ENCODE results near the gene LRCOL1.

DNA sequence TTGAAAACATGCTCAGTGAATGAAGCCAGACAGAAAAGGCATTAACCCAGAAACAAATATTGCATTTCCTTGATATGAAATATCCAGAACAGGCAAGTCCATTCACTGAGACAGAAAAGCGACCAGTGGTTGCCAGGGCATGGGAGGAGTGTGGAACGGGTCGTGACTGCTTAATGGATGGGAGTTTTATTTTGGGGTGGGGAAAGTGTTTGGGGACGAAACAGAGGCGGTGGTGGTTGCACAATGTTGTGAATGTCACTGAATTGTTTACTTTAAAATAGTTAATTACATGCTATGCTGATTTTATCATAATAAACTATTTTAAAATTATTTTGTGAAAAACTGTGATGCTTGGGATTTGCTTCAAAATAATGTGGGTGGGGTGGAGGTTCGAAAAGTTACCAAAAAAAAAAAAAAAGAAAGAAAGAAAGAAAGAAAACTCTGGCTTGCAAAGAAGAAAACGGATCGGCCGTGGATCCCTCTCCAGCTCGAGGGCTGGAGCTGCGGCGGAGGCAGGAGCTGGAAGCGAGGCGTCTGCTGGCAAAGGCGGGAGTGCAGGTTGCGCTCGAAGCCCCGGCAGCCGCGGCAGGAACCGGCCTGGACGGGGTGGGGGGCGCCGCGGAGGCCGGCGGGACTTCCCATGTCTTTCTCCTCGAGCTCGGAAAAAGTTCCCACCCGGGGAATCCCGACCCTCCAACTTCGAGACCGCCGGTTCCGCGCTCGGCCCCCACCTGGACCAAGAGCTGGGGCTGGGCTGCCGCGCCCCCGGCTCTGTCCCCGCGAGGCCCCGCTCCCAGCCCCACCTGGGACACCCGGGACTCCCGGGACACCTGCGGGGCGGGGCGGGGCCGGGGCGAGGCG lies 7.7 kb upstream of the LRCOL1 start:
- TF ChIP-seq RFX5 (IDR thresholded peaks at IDR 0.05; ENCODE audit: borderline replicate concordance, low read depth, low read length) (no peak), CBX8 (IDR thresholded peaks at IDR 0.05; ENCODE audit: borderline replicate concordance, low read depth, low read length) (no peak), RXRA (IDR thresholded peaks at IDR 0.05; ENCODE audit: insufficient read depth, low read depth, low read length) (no peak), JUN (IDR thresholded peaks at IDR 0.05; ENCODE audit: low read depth, low read length) (no peak), POLR2AphosphoS5 (IDR thresholded peaks at IDR 0.05; ENCODE audit: low read depth, low read length) (no peak)
- TF ChIP-seq, protein P1, sequence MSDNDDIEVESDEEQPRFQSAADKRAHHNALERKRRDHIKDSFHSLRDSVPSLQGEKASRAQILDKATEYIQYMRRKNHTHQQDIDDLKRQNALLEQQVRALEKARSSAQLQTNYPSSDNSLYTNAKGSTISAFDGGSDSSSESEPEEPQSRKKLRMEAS (IDR thresholded peaks at IDR 0.05) = peak; percentile 95
- TF ChIP-seq, protein P2, sequence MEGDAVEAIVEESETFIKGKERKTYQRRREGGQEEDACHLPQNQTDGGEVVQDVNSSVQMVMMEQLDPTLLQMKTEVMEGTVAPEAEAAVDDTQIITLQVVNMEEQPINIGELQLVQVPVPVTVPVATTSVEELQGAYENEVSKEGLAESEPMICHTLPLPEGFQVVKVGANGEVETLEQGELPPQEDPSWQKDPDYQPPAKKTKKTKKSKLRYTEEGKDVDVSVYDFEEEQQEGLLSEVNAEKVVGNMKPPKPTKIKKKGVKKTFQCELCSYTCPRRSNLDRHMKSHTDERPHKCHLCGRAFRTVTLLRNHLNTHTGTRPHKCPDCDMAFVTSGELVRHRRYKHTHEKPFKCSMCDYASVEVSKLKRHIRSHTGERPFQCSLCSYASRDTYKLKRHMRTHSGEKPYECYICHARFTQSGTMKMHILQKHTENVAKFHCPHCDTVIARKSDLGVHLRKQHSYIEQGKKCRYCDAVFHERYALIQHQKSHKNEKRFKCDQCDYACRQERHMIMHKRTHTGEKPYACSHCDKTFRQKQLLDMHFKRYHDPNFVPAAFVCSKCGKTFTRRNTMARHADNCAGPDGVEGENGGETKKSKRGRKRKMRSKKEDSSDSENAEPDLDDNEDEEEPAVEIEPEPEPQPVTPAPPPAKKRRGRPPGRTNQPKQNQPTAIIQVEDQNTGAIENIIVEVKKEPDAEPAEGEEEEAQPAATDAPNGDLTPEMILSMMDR (IDR thresholded peaks at IDR 0.05; ENCODE audit: control extremely low read depth in 1 of 3, insufficient read depth in 1 of 3, low read depth in 1 of 3, low read length in 3 of 3) = no peak

Measured in H1 (cell line).